ENCODE data around the gene TFEB. TPM values are rescaled to one million over a fixed set of nuclear protein-coding genes. Genes with fewer than 3 reads are reported as not detected.

TFEB gene
- total RNA-seq, 4 donors from 2014 or later = 17.6 to 47.9 (median 22.9) TPM

- peak overlapping the region in 2 of 4 donors; percentile 20 to 37 for H3K4me3 ChIP-seq
- H3K27me3 ChIP-seq = no peaks in the 10 kb centered on the region
- TF ChIP-seq POLR2A (IDR thresholded peaks at IDR 0.05) = no peak
- TF ChIP-seq CTCF (IDR thresholded peaks at IDR 0.05) = no peak
- H3K36me3 ChIP-seq = no peaks in the 10 kb centered on the region
- peak overlapping the region in 3 of 4 donors; percentile 54 to 88 (median 71) for H3K27ac ChIP-seq
- H3K9me3 ChIP-seq = no peaks in the 10 kb centered on the region
- no peak for DNase-seq
- peaks cover 0 to 46% (median 35%) of the 10 kb centered on the region in 4 donors for H3K4me1 ChIP-seq
Observed at GRCh38 chr6:41704656-41705310, 30.6 kb downstream of the TFEB start.

DNA sequence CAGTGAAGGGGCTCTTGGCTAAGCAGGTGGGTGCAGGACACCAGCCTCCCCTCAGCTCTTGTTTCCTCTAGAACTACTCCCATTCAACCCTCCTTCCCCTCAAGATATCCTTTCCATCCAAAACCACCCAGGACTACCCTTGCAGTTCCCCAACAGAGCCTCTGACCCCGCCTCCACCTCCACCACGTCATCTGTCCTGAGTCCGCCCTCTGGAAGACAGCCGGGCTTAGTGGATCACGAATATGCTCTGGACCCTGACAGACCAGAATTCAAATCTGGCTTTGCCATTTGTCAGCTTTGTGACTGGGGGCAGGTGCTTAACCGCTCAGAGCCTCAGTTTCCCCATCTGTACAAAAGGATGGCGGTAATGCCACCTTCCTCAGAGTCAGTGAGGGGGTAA lies 31.4 kb downstream of the TFEB start:
- no peaks in the 10 kb centered on the region for H3K9me3 ChIP-seq
- peaks cover 0 to 46% (median 35%) of the 10 kb centered on the region in 4 donors for H3K4me1 ChIP-seq
- TF ChIP-seq CTCF (IDR thresholded peaks at IDR 0.05) (no peak), POLR2A (IDR thresholded peaks at IDR 0.05) (no peak)
- H3K27ac ChIP-seq = peak overlapping the region in 1 of 4 donors; percentile 88
- H3K4me3 ChIP-seq = no peak overlapping the region
- DNase-seq = no peak
- no peaks in the 10 kb centered on the region for H3K36me3 ChIP-seq
- H3K27me3 ChIP-seq = no peaks in the 10 kb centered on the region

GRCh38 chr6:41702771-41703494 lies 32.5 kb downstream of the TFEB start:
- H3K27ac ChIP-seq = no peak overlapping the region
- no peak for TF ChIP-seq CTCF (IDR thresholded peaks at IDR 0.05)
- no peak for TF ChIP-seq POLR2A (IDR thresholded peaks at IDR 0.05)
- H3K4me1 ChIP-seq = peaks cover 0 to 36% (median 33%) of the 10 kb centered on the region in 4 donors
- H3K27me3 ChIP-seq = no peaks in the 10 kb centered on the region
- no peak for DNase-seq
- peaks cover 0 to 9% (median 0%) of the 10 kb centered on the region in 3 donors for H3K36me3 ChIP-seq
- H3K9me3 ChIP-seq = no peaks in the 10 kb centered on the region
- H3K4me3 ChIP-seq = no peak overlapping the region

DNA sequence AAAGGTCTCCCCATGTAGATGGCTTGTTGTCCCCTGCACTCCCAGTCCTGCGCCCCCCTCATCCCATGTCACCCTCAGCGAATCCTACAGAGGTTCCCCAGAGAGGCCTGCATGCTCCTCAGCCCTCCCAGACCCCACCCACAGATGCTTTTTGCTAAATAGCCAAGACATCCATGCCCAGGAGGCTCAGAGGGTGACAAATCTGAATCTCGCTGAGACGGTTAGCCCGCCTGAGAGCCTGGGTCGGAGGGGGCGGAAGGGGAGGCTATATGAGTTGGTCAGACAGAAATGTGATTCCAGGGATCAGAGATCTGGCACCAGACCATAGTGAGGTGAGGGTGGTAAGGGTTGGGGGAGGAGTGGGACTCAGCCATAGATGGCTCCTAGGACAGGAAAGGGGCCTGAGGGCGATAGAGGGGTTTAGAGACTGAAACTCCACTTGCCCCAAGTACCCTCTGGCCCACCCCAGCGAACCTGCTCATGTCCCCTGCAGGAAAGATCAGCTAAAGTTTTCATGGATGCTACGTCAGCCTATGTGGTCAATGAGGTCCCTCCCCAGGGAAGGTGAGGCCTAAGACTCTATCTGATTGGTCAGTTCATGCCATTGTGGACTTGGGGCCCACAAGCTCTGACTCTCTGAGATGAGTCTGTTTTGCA lies 33.2 kb downstream of the TFEB start:
- Histone ChIP-seq H3K27me3 (no peaks in the 10 kb centered on the region), H3K4me1 (peaks cover 0 to 29% (median 26%) of the 10 kb centered on the region in 4 donors), H3K27ac (no peak overlapping the region), H3K36me3 (peaks cover 0 to 9% (median 0%) of the 10 kb centered on the region in 3 donors), H3K4me3 (no peak overlapping the region), H3K9me3 (no peaks in the 10 kb centered on the region)
- no peak for TF ChIP-seq CTCF (IDR thresholded peaks at IDR 0.05)
- TF ChIP-seq POLR2A (IDR thresholded peaks at IDR 0.05) = no peak
- no peak for DNase-seq

- Histone ChIP-seq H3K9me3 (no peaks in the 10 kb centered on the region), H3K36me3 (peaks cover 0 to 9% (median 0%) of the 10 kb centered on the region in 3 donors), H3K27me3 (no peaks in the 10 kb centered on the region), H3K4me1 (peaks cover 0 to 20% (median 14%) of the 10 kb centered on the region in 4 donors), H3K27ac (peak overlapping the region in 1 of 4 donors; percentile 10), H3K4me3 (no peak overlapping the region)
- TF ChIP-seq CTCF (IDR thresholded peaks at IDR 0.05) (no peak), POLR2A (IDR thresholded peaks at IDR 0.05) (no peak)
- DNase-seq = no peak
Observed at GRCh38 chr6:41700463-41701347, 34.7 kb downstream of the TFEB start.

All from Peyer's patch (tissue), 4 donors.